ENCODE measurements around the gene GORASP1.

GORASP1 gene

DNA sequence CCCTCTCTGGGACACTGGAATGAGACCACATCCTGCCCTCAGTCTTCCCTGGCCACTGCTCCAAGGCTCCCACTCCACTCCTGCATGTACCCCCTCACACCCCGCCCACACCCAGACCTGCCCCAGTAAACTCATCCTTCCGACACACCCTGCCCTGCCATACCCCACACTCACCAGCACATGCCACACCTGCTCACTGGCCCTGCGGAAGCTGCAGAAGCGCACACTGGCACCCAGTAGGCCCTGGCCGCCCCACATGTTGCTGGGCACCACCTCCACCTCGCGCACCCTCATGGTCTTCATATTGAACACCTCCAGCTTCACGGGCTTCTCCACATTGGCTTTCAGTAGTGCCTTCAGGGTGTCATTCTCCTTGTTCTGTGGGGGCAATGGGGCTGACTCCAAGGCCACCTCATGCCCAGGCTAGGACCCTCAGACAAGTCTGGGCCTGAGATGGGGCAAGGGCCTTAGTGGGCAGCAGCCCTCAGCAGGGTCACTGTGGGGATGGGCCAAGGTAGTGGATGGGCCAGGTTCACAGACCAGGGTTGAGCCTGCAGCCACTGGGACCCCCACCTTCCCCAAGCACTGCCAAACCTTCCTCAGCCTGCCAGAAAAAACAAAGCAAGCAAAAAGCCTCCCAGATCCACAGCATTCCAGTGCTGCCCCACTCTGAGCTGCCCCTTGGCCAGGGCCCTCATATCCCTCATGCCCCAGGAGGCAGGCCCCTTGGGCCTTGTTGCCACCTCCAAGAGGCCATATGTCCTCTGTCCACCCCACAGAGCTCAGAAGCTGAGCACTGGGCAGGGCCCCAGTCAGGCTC is 4.7 kb downstream of the GORASP1 start:
- no peak for DNase-seq (ENCODE audit: low spot score)

DNA sequence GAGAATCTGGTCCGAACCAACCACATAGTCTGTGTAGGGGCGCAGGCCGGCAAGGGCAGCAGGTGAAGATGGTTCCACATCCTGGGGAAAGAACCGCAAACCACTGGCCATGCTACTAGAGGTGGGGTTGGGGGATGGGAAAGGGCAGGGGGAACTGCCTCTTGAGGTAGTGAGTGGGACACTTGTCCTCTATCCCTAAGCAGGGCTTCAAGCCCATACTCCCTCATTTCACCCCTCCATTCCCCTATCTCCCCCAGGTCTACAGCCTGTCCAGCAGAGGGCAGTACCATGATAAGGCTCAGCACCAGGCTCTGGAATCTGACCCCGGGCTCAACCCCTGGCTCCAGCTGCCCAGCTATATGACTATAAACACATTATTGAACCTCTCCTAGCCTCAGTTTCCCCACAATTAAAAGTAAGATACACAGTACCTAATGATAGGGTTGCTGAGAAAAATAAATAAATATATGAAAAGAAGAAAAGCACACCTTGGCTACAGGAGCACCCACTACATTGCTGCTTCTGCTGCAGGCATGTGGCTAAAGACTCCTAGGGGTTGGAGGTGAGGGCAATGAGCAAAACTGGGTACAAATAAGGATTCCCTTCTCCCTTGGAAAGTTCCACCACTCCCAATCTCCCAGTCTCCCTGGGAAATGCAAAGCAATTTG is 6.3 kb downstream of the GORASP1 start:
- peak; percentile 87 for DNase-seq (ENCODE audit: low spot score)

DNA sequence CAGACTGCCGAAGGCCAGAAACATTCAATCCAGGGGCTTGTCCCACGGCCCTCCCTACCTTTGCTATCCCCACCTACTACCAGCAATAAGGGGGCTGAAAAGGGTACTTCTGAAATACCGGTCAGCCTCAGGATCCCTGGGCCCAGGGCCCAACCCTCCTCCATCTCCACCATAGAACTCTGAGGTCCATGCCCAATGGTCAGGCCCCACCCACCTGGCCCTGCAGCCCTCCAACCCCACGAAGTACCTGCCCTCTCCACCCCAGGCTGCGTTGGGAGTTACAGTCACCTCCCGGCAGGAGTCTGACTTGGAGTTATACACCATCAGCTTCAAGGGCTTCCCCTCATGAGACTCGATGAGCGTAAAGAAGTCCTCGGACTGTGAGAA is 6.9 kb downstream of the GORASP1 start:
- DNase-seq (ENCODE audit: low spot score): no peak

DNA sequence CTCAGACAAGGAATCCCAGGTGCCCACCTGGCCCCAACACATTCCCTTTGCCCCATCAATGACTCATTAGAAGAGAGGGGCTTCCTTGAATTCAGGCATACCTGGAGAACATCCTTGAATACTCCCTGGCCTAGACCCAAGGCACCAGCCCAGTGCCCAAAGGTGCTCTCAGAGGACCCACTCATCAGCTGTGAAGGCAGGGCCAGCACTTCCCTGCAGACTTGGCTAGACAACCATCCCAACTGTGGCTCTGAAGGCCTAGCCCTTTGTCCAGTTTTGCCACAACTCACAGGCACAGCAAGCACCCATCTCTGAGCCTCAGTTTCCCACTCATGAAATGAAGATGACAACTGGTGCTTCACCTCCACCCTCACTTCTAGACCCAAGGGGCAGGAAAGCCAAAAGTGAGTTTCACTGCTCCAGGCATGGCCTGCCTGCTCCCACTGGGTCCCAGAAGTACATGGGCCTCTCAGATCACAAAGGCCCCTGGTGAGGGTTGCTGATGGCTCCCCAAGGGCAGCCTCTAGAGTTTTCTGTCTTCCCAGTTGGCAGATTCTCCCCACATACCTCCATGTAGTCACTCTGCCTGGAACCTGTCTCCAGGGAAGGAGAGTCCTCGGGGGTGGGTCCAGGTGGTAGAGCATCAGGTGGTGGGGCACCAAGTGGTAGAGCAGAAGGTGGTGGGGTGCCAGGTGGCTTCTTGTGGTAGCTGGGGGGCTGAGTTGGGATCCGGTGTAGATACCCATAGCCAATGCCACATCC is 7.5 kb downstream of the GORASP1 start:
- DNase-seq (ENCODE audit: low spot score): no peak

DNA sequence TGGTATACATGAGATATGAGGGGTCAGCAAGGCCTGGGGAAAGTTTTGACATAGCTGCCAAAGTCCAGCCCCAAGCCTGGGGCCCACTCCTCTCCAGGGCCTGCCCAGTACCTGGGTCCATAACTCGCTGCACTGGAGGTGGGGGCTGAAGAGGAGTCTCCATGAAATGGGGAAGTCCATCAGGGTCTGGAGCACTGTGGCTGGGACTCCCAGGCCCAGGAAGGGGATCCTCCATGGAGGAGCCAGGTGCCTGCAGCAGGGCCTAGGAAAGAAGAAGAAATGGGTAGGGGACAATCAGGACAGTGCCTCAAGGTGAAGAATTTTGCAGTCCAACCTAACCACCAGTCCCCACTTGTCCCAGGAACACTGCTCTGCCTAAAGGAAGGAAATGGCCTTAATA is 8.2 kb downstream of the GORASP1 start:
- no peak for DNase-seq (ENCODE audit: low spot score)

DNA sequence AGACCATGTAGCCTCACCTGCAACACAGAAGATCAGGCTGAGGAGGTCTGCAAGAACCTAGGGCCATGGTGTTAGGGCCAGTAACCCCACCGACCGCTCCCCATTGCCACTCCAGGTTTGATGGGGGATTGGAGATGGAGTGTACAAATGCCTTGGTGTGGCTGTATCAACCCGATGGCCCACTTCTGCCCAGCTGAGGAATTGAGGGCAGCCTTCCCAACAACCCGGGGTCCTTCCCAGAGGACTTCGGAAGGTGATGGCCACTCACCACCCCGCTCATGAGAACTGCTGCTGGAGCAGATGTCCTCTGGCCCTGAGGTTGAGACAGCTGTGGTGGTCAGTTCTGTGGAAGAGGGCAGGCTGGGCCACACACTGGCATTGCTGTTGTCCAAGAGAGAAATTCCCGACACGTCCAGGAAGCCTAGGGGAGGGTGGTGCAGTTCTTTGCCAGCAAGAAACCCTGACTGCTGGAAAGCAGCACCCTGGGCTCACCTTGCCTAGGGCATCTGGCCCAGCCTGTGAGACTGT is 8.9 kb downstream of the GORASP1 start:
- DNase-seq (ENCODE audit: low spot score): no peak

DNA sequence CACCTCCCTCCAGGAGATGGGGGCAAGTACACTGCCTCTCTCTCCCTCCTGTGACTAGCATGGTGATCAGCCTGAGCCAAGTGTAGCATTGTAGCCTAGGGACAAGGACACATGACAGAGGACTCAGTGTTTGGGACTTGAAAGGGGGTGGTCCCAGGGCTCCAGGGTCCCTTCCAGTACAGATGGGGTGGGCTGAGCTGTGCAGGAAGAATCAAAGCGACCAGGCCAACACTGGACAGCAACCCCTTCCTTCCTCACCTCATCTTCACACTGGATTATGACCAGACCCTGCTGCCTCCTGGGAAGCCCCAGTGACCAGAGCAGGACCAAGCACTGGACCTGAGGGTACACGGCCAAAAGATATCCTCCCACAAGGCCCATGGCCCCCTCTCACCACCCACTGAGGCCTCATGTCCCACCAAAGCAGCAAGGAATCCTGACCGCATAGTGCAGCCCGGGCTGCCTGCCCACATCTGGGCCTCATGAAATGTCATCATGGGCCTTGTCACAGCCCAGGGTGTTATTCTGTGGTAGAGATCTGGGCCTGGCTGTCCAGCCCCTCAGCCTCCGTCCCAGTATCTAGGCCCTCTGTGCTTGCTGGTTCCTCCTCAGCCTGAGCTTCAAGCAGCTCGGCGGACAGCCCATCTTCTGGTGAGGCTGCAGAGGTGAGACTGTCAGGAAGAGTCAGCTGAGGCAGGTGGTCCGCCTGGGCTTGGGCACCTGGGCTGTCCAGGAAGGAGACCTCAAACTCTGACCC is 9.5 kb downstream of the GORASP1 start:
- no peak for DNase-seq (ENCODE audit: low spot score)

DNA sequence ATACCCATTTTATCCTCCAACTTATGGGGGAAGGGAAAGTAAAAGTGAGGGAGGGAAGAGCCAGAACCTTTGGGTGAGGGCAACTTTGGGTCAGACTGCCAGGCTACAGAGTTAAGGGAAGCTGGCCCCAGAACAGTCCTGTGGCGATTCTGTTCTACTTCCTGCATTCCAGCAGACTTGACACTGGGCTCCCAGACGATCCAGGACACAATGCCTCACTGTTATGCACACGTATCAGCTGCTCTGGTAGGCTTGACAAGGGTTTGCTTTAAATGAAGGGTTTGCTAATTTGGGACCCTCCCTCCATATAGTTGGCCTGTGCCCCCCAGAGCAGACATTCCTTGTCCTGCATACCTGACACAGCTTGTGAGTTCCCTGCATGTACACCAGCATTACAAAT is 10.7 kb downstream of the GORASP1 start:
- peak; percentile 94 for DNase-seq (ENCODE audit: low spot score)

DNA sequence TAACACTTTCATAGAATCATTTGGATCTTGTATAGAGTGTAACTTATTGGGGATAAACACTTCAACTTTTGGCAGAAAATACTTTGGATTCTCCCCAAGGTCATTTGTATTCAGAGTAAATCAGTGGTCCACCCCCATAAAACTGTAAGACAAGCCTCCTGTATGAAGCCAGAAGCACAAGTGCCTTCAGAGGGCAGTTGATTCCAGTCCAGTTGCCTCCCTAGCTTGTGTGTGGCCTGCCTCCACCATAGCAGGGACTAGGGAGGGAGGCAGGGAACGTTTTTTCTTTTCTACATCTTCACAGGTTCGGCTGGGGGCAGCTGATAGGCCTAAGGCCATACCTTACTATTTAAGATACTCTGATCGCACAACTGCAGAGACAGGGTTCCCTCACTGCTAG is 11.6 kb downstream of the GORASP1 start:
- DNase-seq (ENCODE audit: low spot score): no peak

DNA sequence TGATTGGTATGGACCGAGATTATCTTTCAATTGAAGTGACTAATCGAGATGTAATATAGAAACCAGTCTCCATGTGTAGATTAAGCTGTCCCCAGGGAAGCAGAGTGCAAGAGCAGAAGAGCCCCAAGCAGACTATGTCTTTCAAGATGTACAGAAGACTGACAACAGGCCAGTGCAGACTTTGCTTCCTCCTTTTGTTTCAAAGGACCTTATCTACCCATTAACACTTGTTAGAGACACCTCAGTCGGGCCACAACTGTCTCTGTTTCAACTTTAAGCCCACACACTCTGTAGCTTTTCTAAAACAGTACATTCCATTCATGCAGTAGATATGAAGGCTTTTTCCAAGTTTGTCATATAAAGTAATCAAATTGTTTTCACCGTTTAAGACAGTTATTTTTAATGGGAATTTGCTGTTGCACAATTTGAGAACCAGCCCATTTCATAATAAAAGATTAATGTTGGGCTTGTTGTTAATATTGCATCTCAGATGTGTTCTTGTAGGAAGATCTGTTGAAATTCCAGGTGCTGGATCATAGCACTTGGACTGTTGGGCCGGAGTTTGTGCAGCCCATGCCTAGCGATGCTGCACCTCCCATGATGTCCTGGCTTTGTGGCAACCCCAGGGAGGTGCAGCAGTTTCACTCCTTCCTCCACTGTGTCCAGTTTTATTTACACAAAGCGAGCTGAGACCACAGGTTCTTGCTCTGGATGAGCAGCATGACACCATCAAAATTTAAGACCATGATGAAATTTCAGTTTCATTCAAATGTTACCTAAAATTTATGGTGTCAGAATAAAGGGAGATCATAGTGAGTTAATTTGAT is 12.4 kb downstream of the GORASP1 start:
- no peak for DNase-seq (ENCODE audit: low spot score)

DNA sequence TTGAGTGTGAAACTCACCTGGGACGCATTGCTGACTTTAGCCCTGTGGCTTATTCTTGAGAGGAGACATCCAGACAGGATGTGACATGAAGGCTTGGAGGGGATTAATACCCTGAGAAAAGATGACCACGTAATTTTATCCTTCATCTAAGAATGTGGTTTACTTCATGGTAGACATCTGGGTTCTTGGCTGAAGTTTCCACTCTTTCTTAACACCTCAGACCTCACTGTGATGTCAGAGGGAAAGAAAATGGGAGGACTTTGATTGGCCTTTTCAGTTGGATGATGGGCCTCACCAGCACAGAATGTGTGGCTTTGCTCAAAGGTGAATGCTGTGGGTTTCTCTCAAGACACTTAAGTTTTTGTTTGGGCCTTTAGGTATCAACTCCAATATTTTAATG is 16.5 kb downstream of the GORASP1 start:
- no peak for DNase-seq (ENCODE audit: low spot score)

DNA sequence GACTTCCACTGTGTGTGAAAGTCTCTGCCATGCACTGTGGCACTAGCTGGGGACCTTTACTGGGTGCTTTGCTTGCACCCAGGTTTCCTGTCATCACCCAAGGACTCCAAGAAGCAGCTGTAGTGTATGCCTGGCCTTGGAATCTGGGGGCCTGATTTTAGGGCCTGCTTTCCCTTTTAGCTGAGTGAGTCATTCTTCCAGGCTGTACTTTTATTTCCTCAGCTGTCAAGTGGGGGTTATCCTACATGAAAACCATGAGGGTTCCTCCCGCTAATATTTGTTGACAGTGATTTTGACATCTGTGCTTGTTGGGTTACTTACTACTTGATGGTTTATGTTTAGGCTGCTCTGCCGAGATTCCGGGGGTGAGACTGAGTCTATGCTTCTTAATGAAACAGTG is 18.5 kb downstream of the GORASP1 start:
- no peak for DNase-seq (ENCODE audit: low spot score)

DNA sequence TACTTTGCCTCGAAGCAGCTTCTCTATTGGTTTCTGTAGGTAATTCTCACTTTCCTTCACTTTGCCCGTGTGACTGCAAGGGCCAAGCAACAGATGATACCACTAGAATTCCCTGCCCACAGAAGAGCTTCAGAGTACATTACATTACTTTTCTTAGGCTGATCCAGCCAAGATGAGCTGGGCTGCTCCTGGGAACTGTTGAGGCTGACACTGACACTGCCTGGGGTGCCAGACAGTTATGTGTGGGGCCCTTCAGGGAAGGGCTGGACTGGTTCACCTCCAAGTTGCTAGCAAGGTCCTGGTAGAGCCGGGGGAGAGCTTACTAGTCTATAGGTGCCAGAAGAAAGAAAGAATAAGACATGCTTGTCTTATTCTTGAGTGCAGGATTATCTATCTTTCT is 19.0 kb downstream of the GORASP1 start:
- no peak for DNase-seq (ENCODE audit: low spot score)

DNA sequence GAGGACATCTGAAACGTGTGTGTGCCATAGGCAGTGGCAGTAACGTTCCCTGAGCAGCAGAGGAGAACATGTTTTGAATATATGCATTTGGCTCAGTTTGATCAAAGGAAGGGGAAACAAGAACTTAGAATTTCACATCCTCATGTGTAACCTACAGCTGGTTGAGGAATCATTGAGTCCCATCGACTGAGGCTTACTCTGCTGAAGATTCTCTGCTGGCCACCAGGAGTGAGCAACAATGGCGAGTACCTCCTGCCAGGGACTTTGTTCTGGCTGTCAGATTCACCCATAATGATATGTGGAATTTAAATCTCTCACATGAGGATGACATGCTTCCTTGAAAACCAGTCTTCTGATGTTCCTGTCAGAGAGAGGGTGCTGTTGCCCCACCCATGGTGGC is 21.3 kb downstream of the GORASP1 start:
- DNase-seq (ENCODE audit: low spot score): no peak

DNA sequence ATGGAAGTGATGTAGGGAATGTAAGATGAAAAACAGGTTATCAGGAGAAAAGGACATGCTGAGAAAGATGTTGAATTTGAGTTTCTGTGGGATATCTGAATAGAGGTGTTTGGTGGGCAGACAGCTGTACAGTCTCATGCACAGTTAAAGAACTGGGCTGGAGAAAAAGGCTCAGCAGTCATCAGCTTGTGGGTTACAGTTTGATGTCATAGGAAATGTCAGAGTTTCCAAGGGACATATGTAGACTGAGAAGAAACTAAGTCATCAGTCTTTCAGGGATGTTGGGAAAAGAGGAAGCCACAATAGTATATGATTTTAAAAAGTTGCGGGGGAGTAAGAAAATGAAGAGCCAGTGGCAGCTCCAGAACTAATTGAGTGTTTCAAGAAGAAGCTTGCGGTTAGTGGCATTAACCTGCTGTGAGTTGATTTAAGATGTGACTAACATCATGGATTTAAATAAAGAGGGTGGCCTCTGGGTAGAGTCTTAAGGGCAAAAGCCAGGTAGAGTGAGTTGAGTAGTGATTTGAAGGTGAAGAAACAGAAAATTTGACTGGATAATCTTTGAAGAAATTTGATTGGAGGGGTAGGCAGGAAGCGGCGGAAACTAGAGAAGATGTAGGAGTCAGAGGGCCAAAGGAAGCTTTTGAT is 24.6 kb downstream of the GORASP1 start:
- DNase-seq (ENCODE audit: low spot score): no peak

DNA sequence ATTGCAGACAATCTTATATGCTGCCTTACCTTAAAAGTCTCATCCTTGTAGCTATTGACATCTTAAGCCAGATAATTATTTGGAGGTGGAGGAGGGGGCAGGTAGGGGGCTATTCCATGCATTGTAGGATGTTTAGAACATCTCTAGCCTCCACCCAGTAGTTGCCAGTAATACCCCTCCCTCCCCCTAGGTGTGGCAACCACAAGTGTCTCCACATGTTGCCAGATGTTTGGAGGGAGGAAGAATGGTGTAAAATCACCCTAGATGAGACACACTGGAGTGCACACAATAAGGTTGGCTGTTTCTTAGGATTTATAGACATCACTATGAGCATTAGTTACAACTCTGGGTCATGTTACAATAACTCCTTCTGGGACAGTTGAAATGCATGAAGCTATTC is 27.4 kb downstream of the GORASP1 start:
- no peak for DNase-seq (ENCODE audit: low spot score)

DNA sequence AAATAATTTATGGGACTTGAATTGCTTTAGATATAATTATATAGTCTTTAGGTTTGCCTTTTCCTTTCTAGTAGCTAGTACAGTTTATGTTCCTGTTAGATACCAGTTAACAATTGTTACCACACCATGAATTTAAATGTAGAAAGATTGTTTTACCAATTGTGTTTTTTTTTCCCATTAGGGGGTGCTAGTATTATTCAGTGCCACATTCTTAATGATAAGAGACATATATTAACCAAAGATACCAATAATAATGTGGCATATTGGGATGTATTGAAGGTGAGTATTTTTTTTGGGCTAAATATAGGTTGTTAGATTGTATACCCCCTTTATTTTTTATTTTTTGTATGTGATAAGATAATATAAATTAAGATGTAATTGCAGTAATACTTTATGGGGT is 27.9 kb downstream of the GORASP1 start:
- DNase-seq (ENCODE audit: low spot score): no peak

DNA sequence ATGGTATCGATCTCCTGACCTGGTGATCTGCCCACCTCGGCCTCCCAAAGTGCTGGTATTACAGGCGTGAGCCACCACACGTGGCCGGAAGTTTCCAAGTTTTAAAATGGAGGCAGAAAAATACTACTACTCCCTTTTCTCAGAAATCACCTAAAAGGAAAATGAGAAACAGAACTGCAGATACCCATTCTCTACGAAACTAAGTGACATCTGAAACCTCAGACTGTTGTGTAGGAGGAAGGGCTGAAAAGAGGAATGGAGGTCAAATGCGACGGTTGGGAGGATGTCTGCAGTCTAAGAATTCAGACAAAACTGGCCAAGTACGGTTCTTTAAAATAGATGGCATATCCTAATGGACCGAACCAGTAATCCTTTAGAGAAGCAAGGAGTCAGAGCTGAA is 31.5 kb downstream of the GORASP1 start:
- no peak for DNase-seq (ENCODE audit: low spot score)

DNA sequence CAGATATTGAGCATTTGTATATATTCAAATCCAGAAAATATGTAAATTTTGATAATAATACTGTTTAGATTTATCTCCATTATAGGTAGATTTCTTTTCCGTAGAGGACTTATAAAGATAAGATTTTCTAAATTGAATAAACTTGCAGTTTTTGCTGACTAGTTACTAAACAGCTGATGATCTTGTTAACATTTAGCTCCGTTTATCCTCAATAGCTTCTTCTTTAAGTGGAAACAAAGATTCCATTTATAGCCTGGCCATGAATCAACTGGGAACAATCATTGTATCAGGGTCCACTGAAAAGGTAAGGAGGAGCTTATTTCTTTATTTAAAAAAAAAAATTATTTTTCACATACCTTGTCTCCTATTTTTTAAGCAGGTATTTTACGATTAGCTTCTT is 38.9 kb downstream of the GORASP1 start:
- peak; percentile 72 for DNase-seq (ENCODE audit: low spot score)

DNA sequence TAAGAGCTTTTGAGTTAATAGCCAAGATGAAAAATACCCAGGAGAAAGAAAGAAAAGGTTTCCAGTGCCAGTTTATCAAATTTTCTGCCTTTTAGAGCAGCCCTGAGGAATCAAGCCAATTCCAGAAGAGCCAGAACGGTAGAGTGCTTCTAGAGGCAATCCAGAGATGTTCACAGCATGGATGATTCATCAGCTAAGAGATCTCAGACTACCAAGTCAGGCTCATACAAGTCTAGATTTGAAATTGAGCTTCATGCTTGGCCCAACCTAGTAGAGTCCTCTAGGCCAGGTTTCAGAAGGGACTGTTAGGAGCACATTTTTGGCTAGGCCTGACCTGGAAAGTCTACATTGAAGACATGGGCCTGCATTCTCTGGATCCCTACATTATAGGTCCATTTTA is 40.1 kb downstream of the GORASP1 start:
- no peak for DNase-seq (ENCODE audit: low spot score)

DNA sequence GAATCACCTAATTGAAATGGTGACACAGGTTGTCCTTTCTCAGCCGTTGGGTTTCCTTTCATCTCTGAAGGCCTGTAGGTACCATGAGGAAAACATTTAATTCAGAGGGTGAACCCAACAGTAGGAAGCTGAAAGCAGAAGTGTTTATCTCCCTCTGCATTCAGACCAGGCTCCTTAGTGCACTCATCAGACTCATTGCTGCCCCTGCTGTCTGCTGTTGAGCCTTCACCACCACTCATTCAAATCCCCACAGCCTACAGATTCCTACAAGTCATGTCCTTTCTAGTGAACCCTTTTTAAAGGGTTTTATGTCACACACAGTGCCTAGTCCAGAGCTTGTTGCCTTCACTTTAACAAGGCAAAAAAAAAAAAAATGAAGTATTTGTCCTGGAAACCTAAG is 42.2 kb downstream of the GORASP1 start:
- DNase-seq (ENCODE audit: low spot score): peak; percentile 24
